ENCODE results near the gene GRPEL2.

Gene GRPEL2

DNA sequence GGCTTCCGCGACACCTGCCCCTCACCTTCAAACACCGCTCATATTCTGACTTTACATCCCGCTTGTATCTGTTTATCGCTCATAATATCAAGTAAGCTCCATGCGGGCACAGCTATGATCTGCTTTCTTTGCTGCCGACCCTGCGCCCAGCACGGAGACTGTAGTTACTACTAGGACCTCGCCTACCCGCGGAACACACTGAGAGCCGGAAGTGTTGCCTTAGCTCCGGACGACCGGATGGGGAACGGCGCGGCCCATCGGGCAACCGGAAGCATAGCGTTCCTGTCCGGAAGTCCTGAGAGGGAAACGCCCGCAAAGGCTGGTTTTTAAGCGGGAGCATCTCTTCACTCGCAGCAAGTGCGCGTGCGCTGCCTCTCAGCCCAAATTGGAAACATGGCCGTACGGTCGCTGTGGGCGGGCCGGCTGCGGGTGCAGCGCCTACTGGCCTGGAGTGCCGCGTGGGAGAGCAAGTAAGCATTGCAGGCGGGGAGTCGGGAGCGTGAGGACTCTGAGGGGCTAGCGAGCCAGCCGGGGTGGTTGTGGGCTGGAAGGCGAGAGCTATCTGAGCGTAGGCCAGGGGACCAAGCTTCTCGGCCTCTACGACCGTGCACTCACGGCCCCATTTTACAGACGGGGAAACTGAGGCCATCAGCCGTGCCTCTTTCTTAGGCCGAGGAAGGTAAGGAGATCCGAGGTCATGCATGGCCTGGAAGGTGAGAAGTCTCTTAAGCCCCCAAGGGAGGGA lies at the start of gene GRPEL2:
Gene GRPEL2, plus strand, starts transcription at position 353 of the 745 bp plus-strand sequence. Its CDS starts 41 bp downstream, at position 394.
- peak; percentile 98 for DNase-seq (ENCODE audit: low read depth)
- TF ChIP-seq, protein P1, sequence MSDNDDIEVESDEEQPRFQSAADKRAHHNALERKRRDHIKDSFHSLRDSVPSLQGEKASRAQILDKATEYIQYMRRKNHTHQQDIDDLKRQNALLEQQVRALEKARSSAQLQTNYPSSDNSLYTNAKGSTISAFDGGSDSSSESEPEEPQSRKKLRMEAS (IDR thresholded peaks at IDR 0.05; ENCODE audit: low read depth, low read length), result peak; percentile 90
- TF ChIP-seq, protein P2, sequence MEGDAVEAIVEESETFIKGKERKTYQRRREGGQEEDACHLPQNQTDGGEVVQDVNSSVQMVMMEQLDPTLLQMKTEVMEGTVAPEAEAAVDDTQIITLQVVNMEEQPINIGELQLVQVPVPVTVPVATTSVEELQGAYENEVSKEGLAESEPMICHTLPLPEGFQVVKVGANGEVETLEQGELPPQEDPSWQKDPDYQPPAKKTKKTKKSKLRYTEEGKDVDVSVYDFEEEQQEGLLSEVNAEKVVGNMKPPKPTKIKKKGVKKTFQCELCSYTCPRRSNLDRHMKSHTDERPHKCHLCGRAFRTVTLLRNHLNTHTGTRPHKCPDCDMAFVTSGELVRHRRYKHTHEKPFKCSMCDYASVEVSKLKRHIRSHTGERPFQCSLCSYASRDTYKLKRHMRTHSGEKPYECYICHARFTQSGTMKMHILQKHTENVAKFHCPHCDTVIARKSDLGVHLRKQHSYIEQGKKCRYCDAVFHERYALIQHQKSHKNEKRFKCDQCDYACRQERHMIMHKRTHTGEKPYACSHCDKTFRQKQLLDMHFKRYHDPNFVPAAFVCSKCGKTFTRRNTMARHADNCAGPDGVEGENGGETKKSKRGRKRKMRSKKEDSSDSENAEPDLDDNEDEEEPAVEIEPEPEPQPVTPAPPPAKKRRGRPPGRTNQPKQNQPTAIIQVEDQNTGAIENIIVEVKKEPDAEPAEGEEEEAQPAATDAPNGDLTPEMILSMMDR (IDR thresholded peaks at IDR 0.05; ENCODE audit: low read depth, low read length), result no peak
- peak; percentile 84 for TF ChIP-seq POLR2A (IDR thresholded peaks at IDR 0.05; ENCODE audit: extremely low read depth, insufficient read length)
- TF ChIP-seq MYC (IDR thresholded peaks at IDR 0.05; ENCODE audit: low read depth, low read length), result peak; percentile 89
- peak within 1 kb of the TSS; percentile 100 for H3K4me3 ChIP-seq (ENCODE audit: low read depth, low read length)

DNA sequence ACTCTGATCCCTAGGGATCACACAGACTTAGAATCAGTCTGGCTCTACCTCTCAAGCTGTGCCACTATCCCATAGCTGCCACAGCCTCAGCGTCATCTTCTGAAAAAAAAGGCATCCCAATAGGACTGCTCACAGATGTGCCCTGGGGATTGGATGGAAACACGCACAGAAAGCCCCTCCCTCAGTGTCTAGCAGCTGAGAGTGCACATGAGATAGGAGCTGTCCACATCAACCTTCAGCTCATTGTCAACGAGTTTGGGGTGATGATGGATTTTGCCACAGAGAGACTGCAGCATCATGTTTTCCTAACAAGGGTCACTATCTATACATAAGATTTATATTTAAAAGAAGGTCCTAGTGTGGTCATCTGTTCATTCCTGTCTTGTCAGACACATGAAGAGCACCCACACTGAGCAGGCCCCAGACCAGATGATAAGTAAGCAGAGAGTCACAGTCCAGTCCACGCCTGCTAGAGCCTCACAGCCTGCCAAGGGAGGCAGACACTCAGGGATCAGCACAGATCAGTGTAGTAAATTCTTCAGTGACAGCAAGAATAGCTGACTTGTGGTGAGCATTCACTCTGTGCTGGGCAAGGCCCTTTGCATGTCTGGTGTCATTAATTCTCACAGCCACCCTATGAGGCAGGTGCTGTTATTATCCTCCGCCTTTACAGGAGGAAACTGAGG lies 47.8 kb upstream of the GRPEL2 start:
- DNase-seq (ENCODE audit: low read depth), result no peak
- H3K4me3 ChIP-seq (ENCODE audit: low read depth, low read length), result no peak overlapping the region
- TF ChIP-seq MYC (IDR thresholded peaks at IDR 0.05; ENCODE audit: low read depth, low read length), result no peak
- TF ChIP-seq, protein P2 (IDR thresholded peaks at IDR 0.05; ENCODE audit: low read depth, low read length), result no peak
- TF ChIP-seq, protein P1 (IDR thresholded peaks at IDR 0.05; ENCODE audit: low read depth, low read length), result no peak

GRCh38 chr5:149298163-149298562 lies 47.1 kb upstream of the GRPEL2 start:
- no peak for DNase-seq (ENCODE audit: low read depth)
- no peak for TF ChIP-seq POLR2A (IDR thresholded peaks at IDR 0.05; ENCODE audit: extremely low read depth, insufficient read length)
- TF ChIP-seq, protein P1 (IDR thresholded peaks at IDR 0.05; ENCODE audit: low read depth, low read length), result no peak
- TF ChIP-seq, protein P2 (IDR thresholded peaks at IDR 0.05; ENCODE audit: low read depth, low read length), result no peak
- TF ChIP-seq MYC (IDR thresholded peaks at IDR 0.05; ENCODE audit: low read depth, low read length), result no peak
- no peak overlapping the region for H3K4me3 ChIP-seq (ENCODE audit: low read depth, low read length)

GRCh38 chr5:149298842-149299404 lies 46.4 kb upstream of the GRPEL2 start:
- no peak overlapping the region for H3K4me3 ChIP-seq (ENCODE audit: low read depth, low read length)
- TF ChIP-seq, protein P2 (IDR thresholded peaks at IDR 0.05; ENCODE audit: low read depth, low read length), result no peak
- no peak for TF ChIP-seq MYC (IDR thresholded peaks at IDR 0.05; ENCODE audit: low read depth, low read length)
- no peak for TF ChIP-seq POLR2A (IDR thresholded peaks at IDR 0.05; ENCODE audit: extremely low read depth, insufficient read length)
- TF ChIP-seq, protein P1 (IDR thresholded peaks at IDR 0.05; ENCODE audit: low read depth, low read length), result no peak
- DNase-seq (ENCODE audit: low read depth), result no peak

GRCh38 chr5:149299451-149300054 lies 45.7 kb upstream of the GRPEL2 start:
- DNase-seq (ENCODE audit: low read depth), result no peak
- H3K4me3 ChIP-seq (ENCODE audit: low read depth, low read length), result no peak overlapping the region
- TF ChIP-seq POLR2A (IDR thresholded peaks at IDR 0.05; ENCODE audit: extremely low read depth, insufficient read length), result no peak
- no peak for TF ChIP-seq MYC (IDR thresholded peaks at IDR 0.05; ENCODE audit: low read depth, low read length)
- TF ChIP-seq, protein P2 (IDR thresholded peaks at IDR 0.05; ENCODE audit: low read depth, low read length), result no peak
- TF ChIP-seq, protein P1 (IDR thresholded peaks at IDR 0.05; ENCODE audit: low read depth, low read length), result no peak

Data from NB4 (cell line).